Measurements from ENCODE around the gene ACTL8.

ACTL8 gene, protein sequence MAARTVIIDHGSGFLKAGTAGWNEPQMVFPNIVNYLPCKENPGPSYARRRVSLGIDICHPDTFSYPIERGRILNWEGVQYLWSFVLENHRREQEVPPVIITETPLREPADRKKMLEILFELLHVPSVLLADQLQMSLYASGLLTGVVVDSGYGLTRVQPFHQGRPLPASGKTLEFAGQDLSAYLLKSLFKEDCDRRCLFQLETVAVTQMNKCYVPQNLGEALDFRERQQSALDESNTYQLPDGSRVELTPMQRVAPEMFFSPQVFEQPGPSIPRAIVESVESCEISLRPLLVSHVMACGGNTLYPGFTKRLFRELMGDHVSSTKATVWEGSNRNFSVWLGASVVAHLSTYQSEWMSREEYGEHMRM

DNA sequence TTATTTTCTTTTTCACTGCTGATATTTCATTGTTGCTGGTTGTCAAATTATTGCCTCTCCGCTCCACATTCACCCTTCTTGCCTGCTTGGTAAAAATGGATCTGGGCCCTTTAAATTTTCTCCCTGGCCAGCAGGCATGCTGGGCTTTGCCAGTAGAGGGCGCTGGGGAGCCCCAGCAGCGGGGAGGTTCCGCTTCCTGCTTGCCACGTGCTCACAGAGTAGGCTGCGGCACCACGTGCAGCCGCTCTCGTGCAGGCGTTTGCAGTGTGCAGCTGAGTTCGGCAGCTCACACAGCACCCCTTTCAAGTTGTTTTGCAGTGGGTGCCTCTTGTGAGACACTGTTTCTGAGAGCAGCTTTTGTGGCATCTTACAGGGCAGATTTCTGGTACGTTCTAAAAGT, at the start of gene ACTL8:
Gene ACTL8, plus strand, starts transcription at position 214 of the 400 bp plus-strand sequence. CDS start 67,676 bp downstream, outside the sequence.
- DNase-seq, result no peak

DNA sequence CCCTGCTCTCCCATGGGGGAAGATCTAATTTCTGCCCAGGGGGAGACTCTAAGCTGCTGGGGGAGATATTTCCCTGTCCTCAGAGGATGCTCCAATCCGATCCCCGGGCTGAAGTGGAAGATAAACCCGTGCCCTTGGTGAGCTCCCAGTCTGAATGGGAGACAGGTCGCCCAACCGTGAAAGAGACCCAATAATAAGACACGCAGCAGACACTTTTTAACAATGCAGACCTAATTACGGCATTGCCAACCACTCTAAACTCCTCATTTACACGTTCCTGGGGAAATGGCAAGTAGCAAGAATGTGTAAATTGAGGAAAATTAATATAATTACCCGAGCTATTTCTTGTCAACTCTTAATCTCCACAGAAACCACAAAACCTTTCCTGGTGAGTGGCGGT, 48.7 kb upstream of the ACTL8 start:
- no peak for DNase-seq

DNA sequence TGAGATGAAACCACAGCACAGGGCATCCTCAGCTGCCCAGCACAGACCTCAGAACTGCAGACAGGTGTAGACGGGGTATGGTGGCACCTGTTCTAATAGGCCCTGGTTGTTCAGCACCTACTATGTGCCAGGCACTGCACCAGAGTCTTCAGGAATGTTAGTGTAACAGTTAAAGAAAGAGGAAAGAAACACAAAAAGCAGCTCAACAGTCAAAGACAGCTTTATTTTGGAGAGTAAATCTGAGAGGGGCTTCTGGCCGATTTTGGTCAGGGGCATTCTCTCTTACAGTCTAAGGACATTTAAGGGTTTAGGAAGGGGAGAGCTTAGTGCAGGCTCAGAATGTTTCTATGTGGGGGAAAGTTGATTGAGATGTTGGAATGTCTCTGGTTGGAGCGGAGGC, 45.2 kb upstream of the ACTL8 start:
- no peak for DNase-seq

DNA sequence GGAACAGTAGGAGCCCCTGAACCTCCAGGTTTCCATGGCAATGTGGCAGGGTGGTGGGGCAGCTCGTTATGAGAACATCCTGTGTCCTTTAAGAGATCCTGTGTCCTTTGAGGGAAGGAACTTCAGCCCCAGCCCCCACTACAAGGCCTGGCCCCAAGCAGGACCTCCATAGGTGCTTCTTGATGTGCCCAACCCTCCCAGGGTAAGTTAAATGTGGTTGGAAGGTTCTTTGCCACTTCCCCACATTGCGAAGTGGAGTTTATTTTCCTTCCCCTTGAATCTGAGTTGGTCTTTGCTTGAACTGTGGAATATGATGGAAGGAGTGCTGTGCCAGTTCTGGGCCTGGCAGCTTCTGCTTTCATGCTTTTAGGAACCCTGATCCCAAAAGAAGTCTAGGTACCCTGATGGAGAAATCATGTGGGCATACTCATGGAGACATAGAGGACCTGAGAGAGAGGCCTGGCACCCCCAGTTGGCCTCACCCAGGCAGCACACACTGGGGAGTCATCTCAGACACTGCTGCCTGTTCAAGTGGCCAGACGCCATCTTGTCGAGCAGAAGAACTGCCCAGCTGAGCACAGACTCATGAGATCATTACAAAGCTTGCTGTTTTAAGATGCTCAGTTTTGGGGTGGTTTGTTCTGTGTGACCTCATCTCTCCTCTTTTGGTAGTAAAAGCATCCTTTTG, 44.1 kb upstream of the ACTL8 start:
- no peak for DNase-seq

DNA sequence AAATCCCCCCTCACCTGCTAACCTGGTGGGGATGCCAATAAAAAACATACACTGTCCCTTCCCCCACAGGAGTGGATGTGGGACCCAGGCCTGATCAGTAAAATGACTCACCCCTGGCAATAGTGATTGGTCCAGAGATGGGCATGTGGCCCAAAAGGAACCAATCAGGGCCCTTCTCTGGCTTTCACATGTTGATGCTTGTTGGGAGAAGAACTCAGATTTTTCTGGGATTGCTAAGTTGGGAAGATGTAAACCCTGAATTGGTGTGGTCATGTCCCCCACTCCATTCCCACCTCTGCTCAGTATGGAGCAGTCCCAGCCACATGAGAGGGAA, 43.6 kb upstream of the ACTL8 start:
- DNase-seq, result no peak

DNA sequence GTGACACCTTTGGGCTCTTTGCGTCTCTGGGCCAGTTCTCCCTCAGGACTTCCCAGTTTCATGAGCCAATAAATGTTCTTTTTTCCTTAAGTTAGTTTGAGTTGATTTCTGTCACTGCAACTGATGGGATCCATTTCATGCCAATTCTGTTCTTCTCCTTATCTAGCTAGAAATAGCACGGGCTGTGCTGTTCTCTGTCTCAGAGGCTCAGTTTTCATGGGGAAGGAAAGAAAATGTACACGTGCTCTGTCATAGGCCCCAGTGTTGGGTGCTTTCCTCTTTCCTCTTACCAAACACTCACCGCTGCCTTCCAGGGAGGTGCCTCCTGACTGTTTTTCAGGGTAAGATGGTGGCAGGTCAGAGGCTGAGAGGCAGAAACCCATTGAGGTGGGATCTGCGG, 43.2 kb upstream of the ACTL8 start:
- no peak for DNase-seq

DNA sequence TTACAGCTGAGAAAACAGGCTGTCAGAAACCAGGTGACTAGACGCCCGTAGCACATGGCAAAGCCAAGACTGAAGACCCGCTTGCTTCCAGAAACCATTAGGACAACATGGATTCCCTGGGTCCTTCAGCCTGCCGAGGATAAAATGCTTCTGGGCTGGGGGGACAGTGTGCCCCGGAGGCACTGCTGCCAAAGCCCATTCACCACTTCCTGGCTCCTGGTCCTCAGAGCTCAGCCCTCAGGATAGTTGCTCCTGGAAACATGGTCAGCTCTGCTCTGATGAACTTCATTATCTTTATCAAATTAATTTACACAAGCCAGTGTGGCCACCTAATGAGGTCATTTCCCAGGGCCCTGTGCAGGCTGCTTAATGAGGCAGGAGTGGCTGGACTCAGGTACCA, 41.1 kb upstream of the ACTL8 start:
- no peak for DNase-seq

DNA sequence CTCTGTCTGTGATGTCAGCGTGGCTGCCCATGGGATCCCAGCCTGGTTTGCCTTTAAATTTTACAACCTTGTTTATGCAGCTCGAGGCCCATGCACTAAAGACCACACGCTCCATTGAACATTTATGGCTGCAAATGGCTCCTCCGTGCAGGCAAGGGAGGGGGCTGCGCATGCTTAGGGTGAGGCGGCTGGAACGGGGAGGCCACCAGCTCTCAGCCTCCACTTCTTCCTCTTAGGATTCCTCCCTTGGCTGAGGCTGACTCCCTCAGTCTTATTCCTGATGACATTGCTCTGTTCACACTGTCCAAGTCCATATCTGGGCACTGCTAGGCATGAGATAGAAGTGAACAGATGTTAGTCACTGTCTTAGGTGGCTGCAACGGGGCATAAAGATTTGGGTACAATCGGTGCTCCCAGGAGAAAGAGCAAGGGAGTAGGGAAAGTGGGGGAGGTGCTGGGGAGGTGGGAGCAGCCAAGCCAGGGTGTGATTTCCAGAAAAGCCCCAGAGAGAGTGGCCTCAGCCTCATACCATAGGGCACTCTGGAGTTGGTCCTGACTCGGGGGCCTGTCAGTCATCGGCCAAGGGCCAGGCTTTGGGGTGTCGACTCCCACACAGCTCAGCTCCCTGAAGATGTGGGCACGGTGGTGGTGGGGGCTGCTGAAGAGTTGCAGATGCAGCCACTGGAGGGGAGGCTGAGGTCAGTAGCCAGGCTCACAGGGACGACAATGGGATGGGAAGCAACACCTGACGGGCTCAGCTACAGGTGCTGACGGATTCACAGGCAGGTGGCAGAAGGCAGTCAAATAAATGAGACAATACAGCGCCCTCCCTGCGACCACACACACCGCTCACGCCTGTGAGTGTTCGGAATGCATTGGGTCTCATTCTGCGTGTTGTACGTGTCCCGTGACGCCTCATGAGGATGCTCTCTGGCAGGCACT, 37.3 kb upstream of the ACTL8 start:
- no peak for DNase-seq

DNA sequence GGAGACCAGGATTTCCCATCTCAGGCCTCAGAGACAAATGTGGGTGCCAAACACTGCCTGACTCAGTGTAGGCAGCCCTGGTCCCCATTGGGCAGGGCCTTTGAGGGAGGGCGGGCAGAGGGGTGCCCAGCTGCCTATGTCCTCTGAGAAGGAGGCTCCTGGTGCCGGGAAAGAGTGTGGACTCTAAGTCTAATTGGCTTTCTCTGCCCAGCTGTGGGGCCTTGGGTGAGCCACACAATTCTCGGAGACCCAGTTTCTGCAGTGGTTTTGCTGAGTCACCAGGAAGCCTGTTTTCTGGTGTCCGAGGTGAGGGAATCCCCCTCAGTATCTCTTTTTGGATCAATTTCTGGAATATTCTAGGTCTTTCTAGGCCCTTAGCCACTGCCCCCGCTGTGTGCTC, 35.3 kb upstream of the ACTL8 start:
- DNase-seq, result no peak

DNA sequence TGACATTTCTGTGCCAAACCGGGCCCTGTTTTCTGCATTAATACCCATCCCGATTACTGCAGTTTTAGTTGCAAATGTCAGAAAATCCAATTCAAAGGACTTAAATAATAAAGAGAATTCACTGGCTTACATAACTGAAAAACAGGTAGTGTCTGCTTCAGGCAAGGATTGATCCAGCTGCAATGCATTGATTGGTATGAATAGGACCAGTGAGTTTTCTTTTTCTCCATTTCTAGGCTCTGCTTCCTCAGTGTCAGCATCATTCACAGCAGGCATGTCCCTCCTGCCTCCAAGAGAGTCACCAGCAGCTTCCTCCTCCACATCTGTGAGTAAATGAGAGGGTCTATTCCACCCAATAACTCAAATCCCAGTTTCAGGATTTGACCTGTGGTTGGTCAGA, 33.7 kb upstream of the ACTL8 start:
- DNase-seq, result no peak

DNA sequence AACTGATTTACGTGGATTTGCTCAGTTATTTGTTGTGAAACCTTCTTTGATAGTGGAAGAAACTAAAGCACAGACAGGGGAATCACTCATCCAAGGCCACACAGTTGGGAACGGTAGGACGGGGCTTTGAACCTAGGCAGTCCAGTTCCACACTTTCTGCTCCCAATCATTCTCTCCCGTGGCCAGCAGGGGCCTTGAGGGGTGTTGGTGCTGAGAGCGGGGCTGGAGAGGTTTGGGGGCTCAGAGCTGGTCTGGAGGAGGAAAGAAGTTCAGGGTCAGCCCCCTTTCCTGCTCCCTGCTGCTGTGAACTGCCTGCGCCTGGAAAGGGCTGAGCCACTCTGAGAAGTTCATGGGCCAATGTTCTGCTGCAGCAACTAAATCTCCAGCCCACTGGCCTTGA, 31.4 kb upstream of the ACTL8 start:
- no peak for DNase-seq

DNA sequence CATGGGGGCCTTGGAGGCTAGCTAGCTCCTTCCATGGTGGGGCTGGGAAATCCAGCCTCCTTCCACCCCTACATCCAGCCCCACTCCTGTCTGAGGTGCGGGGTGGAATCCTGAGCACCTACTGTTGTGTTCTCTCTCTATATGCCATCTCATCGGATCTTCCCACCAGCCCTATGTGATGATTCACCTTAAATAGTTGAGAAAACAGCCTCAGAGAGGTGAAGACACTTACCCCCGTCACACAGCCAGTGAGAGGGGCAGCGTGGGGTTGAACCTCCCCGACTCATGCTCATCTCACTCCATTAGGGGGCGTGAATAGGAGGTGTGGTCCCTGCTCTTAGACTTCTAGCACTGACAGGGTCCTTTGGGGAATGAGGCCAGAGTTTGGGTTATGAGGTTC, 31.0 kb upstream of the ACTL8 start:
- no peak for DNase-seq

DNA sequence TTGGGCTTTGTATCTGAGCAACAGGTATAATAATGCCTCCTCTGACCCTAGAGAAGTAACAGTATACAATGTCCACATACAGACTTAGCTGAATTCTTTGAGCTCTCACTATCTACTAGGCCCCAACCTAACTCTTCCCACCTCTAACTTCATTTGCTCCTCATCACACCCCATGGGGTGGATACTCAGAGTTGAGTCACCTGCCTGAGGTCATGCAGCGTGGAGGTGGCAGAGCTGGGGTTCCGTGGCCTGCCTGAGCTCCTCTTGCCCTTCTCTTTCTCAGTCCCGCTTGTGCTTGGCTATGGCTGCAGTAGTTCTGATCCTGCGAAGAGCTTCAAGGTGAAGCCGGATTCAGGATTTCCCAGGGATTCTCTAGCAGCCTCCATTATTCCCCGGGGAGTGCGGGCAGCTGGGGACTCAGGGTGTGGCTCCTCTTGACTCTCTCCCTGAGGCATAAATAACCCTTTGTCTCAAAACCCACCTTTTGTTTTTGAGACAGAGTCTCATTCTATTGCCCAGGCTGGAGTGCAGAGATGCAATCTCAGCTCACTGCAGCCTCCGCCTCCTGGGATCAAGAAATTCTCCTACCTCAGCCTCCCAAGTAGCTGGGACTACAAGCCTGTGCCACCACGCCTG, 29.9 kb upstream of the ACTL8 start:
- no peak for DNase-seq

DNA sequence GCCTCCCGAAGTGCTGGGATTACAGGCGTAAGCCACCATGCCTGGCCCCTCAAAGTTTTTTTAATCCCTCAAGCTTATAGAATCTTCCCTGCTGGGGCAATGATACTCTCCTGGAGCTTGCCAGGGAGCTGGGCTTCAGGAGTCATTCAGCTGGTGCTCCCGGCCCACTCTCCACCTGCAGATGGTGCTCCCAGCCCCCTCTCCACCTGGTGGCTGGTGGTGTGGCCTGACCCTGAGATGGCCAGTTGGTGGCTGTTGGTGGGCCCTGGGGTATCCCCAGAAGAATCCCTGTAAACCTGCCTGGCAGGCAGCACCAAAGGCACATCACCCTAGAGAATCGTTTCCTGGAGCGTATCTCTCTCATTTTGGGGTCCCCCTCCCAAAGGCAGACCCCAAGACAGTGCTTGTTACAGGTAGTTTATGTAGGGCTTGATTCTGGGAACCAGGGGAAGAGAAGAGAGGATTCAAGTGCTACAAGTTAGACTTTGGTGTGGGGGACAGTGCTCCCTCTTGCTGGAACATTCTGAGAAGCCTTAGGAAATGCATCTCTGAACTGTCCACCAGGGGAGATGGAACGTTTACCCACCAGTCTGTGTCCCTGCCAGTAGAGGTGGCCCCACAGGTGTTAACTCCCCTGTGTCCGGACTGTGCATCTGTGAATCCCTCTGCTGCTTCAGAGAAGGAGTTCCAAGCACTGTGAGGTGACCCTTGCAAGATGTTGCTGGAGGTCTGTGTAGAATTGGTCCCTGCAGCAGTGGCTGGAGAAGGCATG, 29.1 kb upstream of the ACTL8 start:
- DNase-seq, result no peak

DNA sequence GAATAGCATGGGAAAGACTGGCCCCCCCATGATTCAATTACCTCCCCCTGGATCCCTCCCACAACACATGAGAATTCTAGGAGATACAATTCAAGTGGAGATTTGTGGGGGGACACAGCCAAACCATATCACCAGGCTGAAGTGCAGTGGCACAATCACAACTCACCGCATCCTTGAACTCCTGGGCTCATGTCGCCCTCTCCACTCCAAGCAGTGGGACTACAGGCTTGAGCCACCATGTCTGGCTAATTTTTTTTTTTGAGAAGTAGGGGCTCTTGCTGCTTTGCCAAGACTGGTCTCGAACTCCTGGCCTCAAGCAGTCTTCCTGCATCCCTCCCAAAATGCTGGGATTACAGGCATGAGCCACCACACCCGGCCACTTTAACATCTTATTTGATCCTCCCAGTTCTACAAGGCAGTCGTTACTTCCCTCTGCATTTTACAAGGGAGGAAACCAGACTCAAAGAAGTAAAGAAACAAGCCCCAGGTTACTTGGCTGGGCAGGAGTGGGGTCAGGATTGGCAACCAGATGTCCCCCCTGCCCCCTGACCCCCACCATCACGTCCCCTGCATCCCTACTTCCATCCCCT, 26.9 kb upstream of the ACTL8 start:
- no peak for DNase-seq

DNA sequence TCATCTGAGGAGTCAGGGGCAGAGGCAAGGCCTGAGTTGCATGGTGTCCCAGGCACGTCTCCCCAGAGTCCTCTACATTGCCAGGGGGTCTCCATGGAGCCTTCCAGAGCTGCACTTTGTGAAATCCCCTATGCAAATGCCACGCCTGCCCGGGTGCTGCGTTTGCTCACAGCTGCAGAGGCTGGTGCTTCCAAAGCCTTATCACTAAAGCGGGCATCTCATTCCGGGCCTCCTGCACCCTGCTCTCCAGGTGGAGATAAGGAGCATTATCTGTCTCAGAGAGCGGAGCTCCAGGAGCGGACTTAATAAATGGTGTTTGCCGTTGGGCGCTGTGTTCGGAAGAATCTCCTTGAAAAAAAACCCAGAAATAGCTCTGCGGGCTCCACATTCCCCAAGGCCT, 25.9 kb upstream of the ACTL8 start:
- no peak for DNase-seq

DNA sequence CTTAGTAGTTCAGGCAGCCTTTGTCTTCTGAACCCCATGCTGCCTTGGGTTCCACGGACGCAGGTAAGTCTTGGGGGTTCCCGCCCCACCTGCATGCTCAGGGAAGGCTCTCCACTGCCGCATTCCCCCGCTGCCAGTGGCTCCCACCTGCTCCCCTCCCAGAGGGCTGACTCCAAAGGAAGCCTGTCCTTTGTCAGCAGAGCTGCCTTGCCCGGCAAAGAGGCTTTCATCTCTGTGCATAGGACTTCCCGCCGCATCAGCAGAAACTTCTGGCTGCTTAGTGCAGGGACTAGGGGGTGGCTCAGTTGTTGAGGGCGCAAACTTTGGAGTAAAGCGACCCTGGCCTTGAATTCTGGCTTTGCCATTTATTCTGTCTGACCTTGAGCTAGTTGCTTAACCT, 25.2 kb upstream of the ACTL8 start:
- DNase-seq, result no peak

DNA sequence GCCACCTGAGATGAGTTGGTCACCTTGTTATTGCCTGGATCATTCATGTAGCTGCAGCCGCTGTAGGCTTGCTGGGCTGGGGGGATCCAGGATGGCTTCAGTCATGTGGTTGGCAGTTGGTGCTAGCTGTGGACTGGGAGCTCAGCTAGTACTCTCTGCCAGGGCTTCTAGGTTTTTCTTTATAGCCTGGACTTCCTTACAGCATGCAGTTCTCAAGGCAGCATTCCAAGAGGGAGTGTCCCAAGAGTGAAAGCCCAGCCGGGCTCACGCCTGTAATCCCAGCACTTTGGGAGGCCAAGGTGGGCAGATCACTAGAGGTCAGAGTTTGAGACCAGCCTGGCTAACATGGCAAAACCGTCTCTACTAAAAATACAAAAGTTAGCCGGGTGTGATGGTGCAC, 23.7 kb upstream of the ACTL8 start:
- DNase-seq, result no peak

DNA sequence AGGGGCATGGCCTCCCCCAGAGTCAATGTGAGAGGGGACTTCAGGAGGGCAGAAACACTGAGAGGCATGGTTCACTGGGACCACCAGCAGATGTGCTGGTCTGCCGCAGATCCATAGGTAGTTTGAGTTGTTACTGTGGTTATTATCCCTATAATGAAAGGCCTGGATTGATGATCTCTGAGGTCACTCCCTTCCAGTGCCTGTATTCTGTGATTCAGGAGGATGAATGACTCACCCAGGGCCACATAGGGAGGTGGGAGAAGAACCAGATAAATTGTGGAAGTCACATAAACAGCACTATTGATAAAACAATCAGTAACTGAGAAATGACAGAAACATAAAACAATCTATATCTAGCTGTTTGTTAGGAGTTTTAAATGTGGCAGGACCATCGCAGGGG, 22.7 kb upstream of the ACTL8 start:
- DNase-seq, result no peak

DNA sequence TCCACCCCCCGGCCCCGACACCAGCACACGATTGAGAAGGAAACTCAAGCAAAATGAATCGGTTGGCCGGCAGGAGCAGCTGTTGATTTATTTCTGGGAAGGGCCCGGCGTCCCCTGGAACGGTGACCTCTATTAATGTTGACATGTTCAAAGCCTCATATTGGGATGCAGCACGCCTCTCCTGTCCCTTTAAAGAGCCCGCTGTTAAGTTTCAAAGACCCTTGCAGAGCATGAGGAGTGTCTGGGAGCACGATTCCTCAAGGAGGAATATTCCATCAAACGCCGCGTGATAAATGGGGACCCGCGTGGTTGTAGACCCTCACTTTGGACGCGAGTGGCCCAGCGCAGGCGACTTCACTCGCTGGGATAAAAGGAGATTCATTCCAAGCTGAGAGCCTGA, 21.5 kb upstream of the ACTL8 start:
- no peak for DNase-seq

DNA sequence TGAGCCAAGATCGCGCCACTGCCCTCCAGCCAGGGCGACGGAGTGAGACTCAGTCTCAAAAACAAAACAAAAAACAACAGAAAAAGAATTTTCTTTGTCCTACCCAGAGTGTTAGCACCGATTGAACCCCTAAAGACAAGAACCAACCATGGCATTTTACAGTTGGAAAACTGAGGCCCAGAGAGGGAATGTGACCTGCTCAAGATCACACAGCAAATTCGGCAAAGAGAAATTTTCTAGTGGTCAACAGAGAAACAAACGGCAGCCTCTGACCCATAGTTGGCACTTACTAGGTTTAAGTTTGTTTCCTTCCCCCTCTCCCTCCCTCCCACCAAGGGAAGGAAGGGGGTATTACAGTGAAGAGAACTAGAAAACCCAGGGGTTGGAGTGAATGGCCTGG, 20.5 kb upstream of the ACTL8 start:
- DNase-seq, result no peak

DNA sequence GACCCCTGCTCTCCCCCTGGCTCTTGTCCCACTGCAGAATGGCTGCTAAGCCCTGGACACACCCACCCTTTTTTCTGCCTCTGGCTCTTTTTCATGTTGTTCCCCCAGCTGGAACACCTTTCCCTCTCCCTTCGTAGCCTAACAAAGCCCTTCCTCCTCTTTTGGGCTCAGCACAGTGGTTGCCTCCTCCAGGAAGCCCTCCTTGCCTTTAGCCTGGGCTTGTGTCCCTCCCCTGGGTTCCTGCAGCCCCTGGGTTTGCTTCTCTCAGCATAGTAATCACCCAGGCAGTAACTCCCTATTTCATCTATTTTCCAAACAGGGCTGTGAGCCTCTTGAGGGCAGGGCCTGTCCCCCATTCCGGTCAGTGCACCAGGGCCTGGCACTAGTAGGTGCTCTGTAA, 19.8 kb upstream of the ACTL8 start:
- DNase-seq, result no peak
